Liver (tissue), 9 donors: ENCODE results near the gene NAXE. TPM values are rescaled to one million over a fixed set of nuclear protein-coding genes. Genes with fewer than 3 reads are reported as not detected.

Experiments
- DNase-seq: peaks from one replicate; pipeline ENCODE4 v3.0.0-alpha.2; 2017; ENCODE audit warnings: low spot score
- H3K27ac ChIP-seq, 2 donors: one replicate each; pipeline ENCODE4 v1.7.0; 2013; ENCODE audit warnings: inconsistent platforms in 2 of 2, low read length in 2 of 2, control low read depth in 1 of 2, low read depth in 1 of 2, mild to moderate bottlenecking in 1 of 2
- H3K27me3 ChIP-seq, 4 donors: one replicate each; pipeline versions ENCODE4 v1.6.1 to v1.7.0; 2013; ENCODE audit warnings: low read length in 3 of 4, inconsistent platforms in 1 of 4, mild to moderate bottlenecking in 1 of 4, moderate library complexity in 1 of 4; ENCODE audit not compliant: control insufficient read depth in 4 of 4, insufficient read depth in 4 of 4
- H3K36me3 ChIP-seq, 4 donors: one replicate each; pipeline versions ENCODE4 v1.6.1 to v1.7.0; 2013; ENCODE audit warnings: low read length in 3 of 4, mild to moderate bottlenecking in 3 of 4, low read depth in 1 of 4, moderate library complexity in 1 of 4; ENCODE audit not compliant: control insufficient read depth in 4 of 4, insufficient read depth in 3 of 4
- H3K4me1 ChIP-seq, 4 donors: one replicate each; pipeline versions ENCODE4 v1.6.1 to v1.7.0; 2013; ENCODE audit warnings: low read length in 3 of 4, mild to moderate bottlenecking in 3 of 4, moderate library complexity in 1 of 4; ENCODE audit not compliant: control insufficient read depth in 4 of 4, insufficient read depth in 4 of 4
- H3K4me3 ChIP-seq, 3 donors: one replicate each; pipeline versions ENCODE4 v1.6.1 to v1.7.0; 2013; ENCODE audit warnings: low read length in 3 of 3, control low read depth in 1 of 3, low read depth in 1 of 3, mild to moderate bottlenecking in 1 of 3
- H3K9ac ChIP-seq, 2 donors: one replicate each; pipeline ENCODE4 v1.7.0; 2013; ENCODE audit warnings: low read length in 2 of 2, mild to moderate bottlenecking in 2 of 2, moderate library complexity in 2 of 2, control low read depth in 1 of 2, low read depth in 1 of 2
- H3K9me3 ChIP-seq, 4 donors: one replicate each; pipeline versions ENCODE4 v1.6.1 to v1.7.0; 2013; ENCODE audit warnings: low read length in 3 of 4; ENCODE audit not compliant: control insufficient read depth in 4 of 4
- ATF3 ChIP-seq: IDR thresholded peaks from 2 replicates; pipeline ENCODE4 v1.6.1; 2016; ENCODE audit warnings: antibody characterized with exemption
- CTCF ChIP-seq: fragments of 150-350 bp; IDR thresholded peaks from 2 replicates; pipeline ENCODE4 v1.5.1; 2017; ENCODE audit warnings: improper control_type of control experiment, low read depth, low read length; ENCODE audit not compliant: missing input control
- EGR1 ChIP-seq, 2 donors: IDR thresholded peaks; 2 replicates each; pipeline ENCODE4 v1.6.1; 2016 to 2018; ENCODE audit warnings: antibody characterized with exemption in 2 of 2, low read depth in 2 of 2
- FOXA1 ChIP-seq: IDR thresholded peaks from 2 replicates; pipeline ENCODE4 v1.6.1; 2016; ENCODE audit warnings: antibody characterized with exemption
- FOXA2 ChIP-seq: IDR thresholded peaks from 2 replicates; pipeline ENCODE4 v1.6.1; 2016; ENCODE audit warnings: antibody characterized with exemption
- GABPA ChIP-seq, 2 donors: IDR thresholded peaks in 1 of 2; conservative IDR thresholded peaks in 1 of 2; 2 replicates each; pipeline ENCODE4 v1.6.1; 2016; ENCODE audit warnings: antibody characterized with exemption in 2 of 2, mild to moderate bottlenecking in 1 of 2, moderate library complexity in 1 of 2
- RAD21 ChIP-seq, 2 donors: IDR thresholded peaks; 2 replicates each; pipeline ENCODE4 v1.6.1; 2016; ENCODE audit warnings: antibody characterized with exemption in 2 of 2, mild to moderate bottlenecking in 2 of 2
- REST ChIP-seq: IDR thresholded peaks from 2 replicates; pipeline ENCODE4 v1.6.1; 2016; ENCODE audit warnings: antibody characterized with exemption, mild to moderate bottlenecking
- SP1 ChIP-seq: IDR thresholded peaks from 2 replicates; pipeline ENCODE4 v1.6.1; 2018; ENCODE audit warnings: antibody characterized with exemption, mild to moderate bottlenecking
- WGBS: extraction: QIAGEN DNeasy Blood & Tissue Kit; methylation state at CpG from one replicate; pipeline ENCODE4 v1.1.7; 2013; 5-methylcytosine and 5-hydroxymethylcytosine counted together
- polyA plus RNA-seq, 2 donors: library from polyadenylated mRNA; stranded (reverse) in 1 of 2; unstranded in 1 of 2; fragments of 200-250 nt in 1 of 2; fragments of >200 nt in 1 of 2; fragmentation: Nextera tagmentation in 1 of 2; extraction: Ambion mirVana in 1 of 2; gene quantifications; one replicate each; pipeline versions ENCODE4 v1.2.1 to v1.2.3, GENCODE V29; 2013 to 2015
- total RNA-seq, 2 donors: library from RNA; depleted of rRNA; stranded (reverse); fragments of >200 nt; gene quantifications; one replicate each; pipeline ENCODE4 v1.2.3, GENCODE V29; 2014
- TF ChIP-seq, protein P1 (sequence below): IDR thresholded peaks from 2 replicates; pipeline ENCODE4 v1.6.1; 2016; ENCODE audit warnings: antibody characterized with exemption
- TF ChIP-seq, protein P2 (sequence below): IDR thresholded peaks from 2 replicates; pipeline ENCODE4 v1.6.1; 2016; ENCODE audit warnings: antibody characterized with exemption
- donor health status: healthy.
- donor health status: healthy.
- donor health status: healthy.
- donor health status: healthy.
- donor health status: healthy.

The NAXE gene
- total and polyA plus RNA-seq, 4 donors, result 20.6 to 73.8 (median 46.9) TPM

GRCh38 chr1:156616463-156616862 lies 24.9 kb downstream of the NAXE start:
- DNase-seq, result no peak
- no peaks in the 10 kb centered on the region for H3K9me3 ChIP-seq
- no peaks in the 10 kb centered on the region for H3K36me3 ChIP-seq
- 10% methylated on average over 5 of the region's 5 CpGs for WGBS
- no peak overlapping the region for H3K27ac ChIP-seq
- TF ChIP-seq, protein P1, sequence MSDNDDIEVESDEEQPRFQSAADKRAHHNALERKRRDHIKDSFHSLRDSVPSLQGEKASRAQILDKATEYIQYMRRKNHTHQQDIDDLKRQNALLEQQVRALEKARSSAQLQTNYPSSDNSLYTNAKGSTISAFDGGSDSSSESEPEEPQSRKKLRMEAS, result no peak
- TF ChIP-seq EGR1 (IDR thresholded peaks at IDR 0.05; ENCODE audit: low read depth in 2 of 2) (no peak), RAD21 (IDR thresholded peaks at IDR 0.05) (peak in 1 of 2 donors; percentile 9), REST (no peak), ATF3 (no peak)
- no peaks in the 10 kb centered on the region for H3K4me1 ChIP-seq
- H3K4me3 ChIP-seq, result no peak overlapping the region
- H3K9ac ChIP-seq, result no peak overlapping the region
- H3K27me3 ChIP-seq, result peaks cover 0 to 4% (median 0%) of the 10 kb centered on the region in 4 donors

- no peak for DNase-seq
- 7% methylated on average over 7 of the region's 7 CpGs for WGBS
- H3K9me3 ChIP-seq, result no peaks in the 10 kb centered on the region
- no peak within 1 kb of the TSS for H3K9ac ChIP-seq
- no peak within 1 kb of the TSS for H3K4me3 ChIP-seq
- H3K4me1 ChIP-seq, result peaks cover 0 to 5% (median 0%) of the 10 kb centered on the region in 4 donors
- no peaks in the 10 kb centered on the region for H3K36me3 ChIP-seq
- TF ChIP-seq ATF3 (no peak), RAD21 (IDR thresholded peaks at IDR 0.05) (peak in 1 of 2 donors; percentile 55), FOXA2 (no peak), SP1 (no peak), CTCF (peak; percentile 37), FOXA1 (no peak), GABPA (IDR thresholded peaks at IDR 0.05 in 1 of 2, conservative IDR thresholded peaks at IDR 0.05 in 1 of 2) (no peak), EGR1 (IDR thresholded peaks at IDR 0.05; ENCODE audit: low read depth in 2 of 2) (no peak)
- TF ChIP-seq, protein P1, result no peak
- TF ChIP-seq, protein P2, sequence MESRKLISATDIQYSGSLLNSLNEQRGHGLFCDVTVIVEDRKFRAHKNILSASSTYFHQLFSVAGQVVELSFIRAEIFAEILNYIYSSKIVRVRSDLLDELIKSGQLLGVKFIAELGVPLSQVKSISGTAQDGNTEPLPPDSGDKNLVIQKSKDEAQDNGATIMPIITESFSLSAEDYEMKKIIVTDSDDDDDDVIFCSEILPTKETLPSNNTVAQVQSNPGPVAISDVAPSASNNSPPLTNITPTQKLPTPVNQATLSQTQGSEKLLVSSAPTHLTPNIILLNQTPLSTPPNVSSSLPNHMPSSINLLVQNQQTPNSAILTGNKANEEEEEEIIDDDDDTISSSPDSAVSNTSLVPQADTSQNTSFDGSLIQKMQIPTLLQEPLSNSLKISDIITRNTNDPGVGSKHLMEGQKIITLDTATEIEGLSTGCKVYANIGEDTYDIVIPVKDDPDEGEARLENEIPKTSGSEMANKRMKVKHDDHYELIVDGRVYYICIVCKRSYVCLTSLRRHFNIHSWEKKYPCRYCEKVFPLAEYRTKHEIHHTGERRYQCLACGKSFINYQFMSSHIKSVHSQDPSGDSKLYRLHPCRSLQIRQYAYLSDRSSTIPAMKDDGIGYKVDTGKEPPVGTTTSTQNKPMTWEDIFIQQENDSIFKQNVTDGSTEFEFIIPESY, result no peak
- peaks cover 0 to 7% (median 2%) of the 10 kb centered on the region in 4 donors for H3K27me3 ChIP-seq
- no peak within 1 kb of the TSS for H3K27ac ChIP-seq
These were observed 27.4 kb downstream of the NAXE start, which contains the start of gene HAPLN2 for GRCh38 chr1:156618853-156619581. Gene HAPLN2, plus strand, starts transcription at chr1:156619415. Its CDS starts 4,076 bp downstream, at chr1:156623491.
